ENCODE results near the gene SCG2.

Gene SCG2

DNA sequence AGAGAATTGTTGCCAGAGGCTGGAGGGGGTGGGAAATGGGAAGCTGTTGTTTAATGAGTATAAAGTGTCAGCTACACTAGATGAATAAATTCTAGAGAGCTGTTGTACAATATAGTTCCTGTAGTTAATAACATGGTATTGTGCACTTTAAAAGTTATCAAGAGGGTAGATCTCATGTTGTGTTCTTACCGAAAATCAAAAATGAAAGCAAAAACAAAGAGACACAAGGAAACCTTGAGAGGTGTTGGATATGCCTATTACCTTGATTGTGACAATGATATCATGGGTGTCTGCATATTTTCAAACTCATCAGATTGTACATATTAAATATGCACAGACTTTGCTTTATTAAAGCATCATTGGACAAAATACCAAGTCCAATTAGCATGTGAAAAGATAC, 43.2 kb downstream of the SCG2 start:
- H3K27ac ChIP-seq, result no peak overlapping the region
- no peak for TF ChIP-seq CTCF (conservative IDR thresholded peaks at IDR 0.05)

DNA sequence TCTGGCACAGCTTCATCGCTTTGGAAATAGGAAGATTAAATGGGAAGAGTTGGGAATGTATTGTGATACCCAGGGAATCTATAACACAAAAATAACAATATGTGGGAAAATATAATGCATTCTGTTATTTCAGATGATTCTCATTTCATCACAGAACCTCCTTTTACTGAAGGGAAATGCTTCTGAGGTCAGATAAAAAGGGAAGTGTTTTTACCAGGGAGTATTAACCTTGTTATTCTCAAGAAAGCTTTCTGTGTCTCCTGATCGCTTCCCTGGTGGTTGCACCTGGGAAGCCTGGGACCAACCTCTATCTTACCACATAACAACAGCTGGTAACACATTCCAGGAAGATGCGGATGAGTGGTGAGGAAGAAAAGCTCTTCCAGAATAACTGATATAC, 47.2 kb downstream of the SCG2 start:
- TF ChIP-seq CTCF (conservative IDR thresholded peaks at IDR 0.05), result no peak
- no peak overlapping the region for H3K27ac ChIP-seq

DNA sequence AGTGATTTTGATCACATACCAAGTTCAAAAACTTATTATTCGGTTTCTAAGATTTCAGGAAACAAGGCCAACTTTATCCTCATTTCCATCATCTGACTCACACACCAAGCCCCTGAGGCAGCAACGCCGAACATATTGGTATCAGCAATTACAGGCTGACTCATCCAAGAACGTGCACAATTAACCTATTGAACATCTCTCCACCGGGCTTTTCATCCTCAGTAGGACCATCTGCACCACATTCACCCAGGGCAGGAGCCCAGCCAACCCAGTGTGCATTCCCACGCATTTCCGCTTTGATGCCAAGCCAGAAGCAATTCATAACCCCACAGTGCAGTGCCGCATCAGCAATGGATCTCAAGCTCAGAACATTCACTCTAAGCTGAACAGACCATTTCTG, 52.9 kb downstream of the SCG2 start:
- no peak for TF ChIP-seq CTCF (conservative IDR thresholded peaks at IDR 0.05)
- no peak overlapping the region for H3K27ac ChIP-seq

DNA sequence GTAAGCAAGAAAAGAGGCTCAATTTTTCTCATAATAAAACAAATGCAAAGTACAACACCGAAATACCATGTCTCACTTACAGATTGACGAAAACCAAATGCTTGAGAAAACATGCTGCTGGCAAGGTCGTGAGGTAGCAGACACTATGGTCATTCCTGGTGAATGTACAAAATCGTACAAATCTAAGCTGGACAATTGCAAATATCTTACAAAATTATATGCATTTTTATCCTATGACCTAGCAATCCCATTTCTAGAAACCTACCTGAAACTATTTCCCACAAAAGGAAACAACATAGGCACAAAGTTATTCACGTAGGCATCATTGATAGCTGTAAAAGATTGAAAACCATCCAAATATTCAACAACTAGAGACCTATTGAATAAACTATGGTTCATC, 54.0 kb downstream of the SCG2 start:
- no peak for TF ChIP-seq CTCF (conservative IDR thresholded peaks at IDR 0.05)
- no peak overlapping the region for H3K27ac ChIP-seq
